H1 (cell line): ENCODE measurements around the gene TAF6. TPM values are rescaled to one million over a fixed set of nuclear protein-coding genes. Genes with fewer than 3 reads are reported as not detected.

ENCODE experiments used
- CTCF ChIA-PET: fragments of 300-600 bp; sonication (Branson Sonifier 250); formaldehyde crosslinking; loops from one replicate; lab custom pipeline; 2021; ENCODE audit not compliant: partially characterized antibody; lab: Charles Lee
- POLR2A ChIA-PET: fragments of 300-600 bp; sonication (Branson Sonifier 250); formaldehyde crosslinking; loops from one replicate; lab custom pipeline; 2021; ENCODE audit warnings: inconsistent platforms; ENCODE audit not compliant: partially characterized antibody; lab: Charles Lee
- DNase-seq, 2 experiments: peaks; one replicate each; pipeline versions ENCODE4 v3.0.0 to v3.0.0-alpha.2; 2010 to 2022; ENCODE audit warnings: low spot score in 2 of 2, low read depth in 1 of 2, mixed read lengths in 1 of 2
- FAIRE-seq: peaks from 2 replicates; lab custom pipeline; 2011; peaks lifted over from hg19 to GRCh38; lab: Jason Lieb, UNC
- H2AFZ ChIP-seq: 2 replicates; pipeline ENCODE4 v1.8.1; 2012; ENCODE audit warnings: low read length, inconsistent platforms
- H2AK5ac ChIP-seq: 2 replicates; pipeline ENCODE4 v1.6.1; 2013; ENCODE audit warnings: low read depth, low read length
- H2BK120ac ChIP-seq: replicated peaks from 2 replicates; pipeline ENCODE3; 2013; ENCODE audit warnings: low read depth, low read length, inconsistent platforms
- H2BK12ac ChIP-seq: 2 replicates; pipeline ENCODE4 v1.6.1; 2013; ENCODE audit warnings: low read depth, low read length
- H2BK15ac ChIP-seq: 2 replicates; pipeline ENCODE4 v1.6.1; 2013; ENCODE audit warnings: low read length
- H2BK20ac ChIP-seq: 2 replicates; pipeline ENCODE4 v1.6.1; 2013; ENCODE audit warnings: low read length
- H2BK5ac ChIP-seq: 2 replicates; pipeline ENCODE4 v1.6.1; 2013; ENCODE audit warnings: low read depth, low read length
- H3K14ac ChIP-seq: 2 replicates; pipeline ENCODE4 v1.6.1; 2013; ENCODE audit warnings: inconsistent platforms; ENCODE audit not compliant: insufficient read length
- H3K18ac ChIP-seq: 2 replicates; pipeline ENCODE4 v1.6.1; 2013; ENCODE audit warnings: low read length; ENCODE audit errors: extremely low read depth
- H3K23ac ChIP-seq: 2 replicates; pipeline ENCODE4 v1.6.1; 2013; ENCODE audit warnings: inconsistent platforms; ENCODE audit not compliant: insufficient read length
- H3K23me2 ChIP-seq: 2 replicates; pipeline ENCODE4 v1.6.1; 2013; ENCODE audit warnings: low read depth, low read length
- H3K27ac ChIP-seq: 2 replicates; pipeline ENCODE4 v1.6.1; 2011; ENCODE audit warnings: low read depth, low read length, inconsistent platforms
- H3K27me3 ChIP-seq, 4 experiments: replicated peaks in 1 of 4; 1 replicate in 1 of 4; 2 replicates in 3 of 4; pipeline versions ENCODE4 v1.6.1 to v1.8.1; 2011 to 2013; ENCODE audit warnings: low read length in 3 of 4, mild to moderate bottlenecking in 3 of 4, inconsistent platforms in 2 of 4, mixed read lengths in 2 of 4, moderate library complexity in 1 of 4; ENCODE audit not compliant: control insufficient read depth in 3 of 4, insufficient read depth in 3 of 4; ENCODE audit errors: extremely low read depth in 1 of 4
- H3K36me3 ChIP-seq, 4 experiments: 2 replicates each; pipeline versions ENCODE4 v1.6.1 to v1.8.1; 2011 to 2013; ENCODE audit warnings: mild to moderate bottlenecking in 4 of 4, low read length in 3 of 4, moderate library complexity in 2 of 4, control low read depth in 1 of 4, inconsistent platforms in 1 of 4; ENCODE audit not compliant: insufficient read depth in 4 of 4, control insufficient read depth in 2 of 4
- H3K4ac ChIP-seq: replicated peaks from 2 replicates; pipeline ENCODE3; 2013; ENCODE audit warnings: low read length, low read depth, mixed read lengths, inconsistent platforms; ENCODE audit not compliant: insufficient read length
- H3K4me1 ChIP-seq, 4 experiments: replicated peaks in 1 of 4; 1 replicate in 1 of 4; 2 replicates in 3 of 4; pipeline versions ENCODE4 v1.6.1 to v1.8.1; 2011 to 2013; ENCODE audit warnings: low read length in 3 of 4, inconsistent platforms in 2 of 4, mixed read lengths in 1 of 4; ENCODE audit not compliant: insufficient read depth in 4 of 4, control insufficient read depth in 3 of 4
- H3K4me2 ChIP-seq, 2 experiments: 2 replicates each; pipeline versions ENCODE4 v1.6.1 to v1.8.1; 2011 to 2013; ENCODE audit warnings: low read depth in 2 of 2, low read length in 2 of 2, control low read depth in 1 of 2, inconsistent platforms in 1 of 2, mild to moderate bottlenecking in 1 of 2; ENCODE audit not compliant: insufficient read depth in 1 of 2
- H3K4me3 ChIP-seq, 4 experiments: fragments of 200-600, 300-600 bp in 1 of 4; sonication (generic), shearing (Covaris generic), sonication (Bioruptor Twin) in 1 of 4; 2 replicates each; pipeline versions ENCODE4 v1.5.1 to v1.8.1; 2011 to 2016; ENCODE audit warnings: low read length in 4 of 4, low read depth in 3 of 4, control low read depth in 2 of 4, inconsistent platforms in 2 of 4, mild to moderate bottlenecking in 2 of 4, mixed read lengths in 1 of 4, moderate library complexity in 1 of 4; ENCODE audit not compliant: insufficient read depth in 2 of 4; ENCODE audit errors: extremely low read depth in 1 of 4
- H3K56ac ChIP-seq: replicated peaks from 2 replicates; pipeline ENCODE3; 2013; ENCODE audit warnings: low read depth, mild to moderate bottlenecking, mixed read lengths, low read length, inconsistent platforms; ENCODE audit not compliant: insufficient read length
- H3K79me1 ChIP-seq: 2 replicates; pipeline ENCODE4 v1.6.1; 2013; ENCODE audit warnings: low read depth, low read length, control low read depth
- H3K79me2 ChIP-seq, 2 experiments: 2 replicates each; pipeline versions ENCODE4 v1.6.1 to v1.8.1; 2012 to 2013; ENCODE audit warnings: low read length in 2 of 2, mild to moderate bottlenecking in 2 of 2, inconsistent platforms in 1 of 2; ENCODE audit not compliant: insufficient read depth in 2 of 2, control insufficient read depth in 1 of 2
- H3K9ac ChIP-seq, 4 experiments: replicated peaks in 1 of 4; 1 replicate in 1 of 4; 2 replicates in 3 of 4; pipeline versions ENCODE4 v1.6.1 to v1.8.1; 2011 to 2013; ENCODE audit warnings: low read depth in 3 of 4, low read length in 3 of 4, control low read depth in 2 of 4, mild to moderate bottlenecking in 2 of 4, moderate library complexity in 2 of 4, inconsistent platforms in 1 of 4; ENCODE audit errors: extremely low read depth in 1 of 4
- H3K9me3 ChIP-seq, 2 experiments: 2 replicates each; pipeline versions ENCODE4 v1.6.1 to v1.8.1; 2012 to 2013; ENCODE audit warnings: mild to moderate bottlenecking in 2 of 2, moderate library complexity in 2 of 2, control low read depth in 1 of 2, inconsistent platforms in 1 of 2, low read depth in 1 of 2, low read length in 1 of 2, mixed read lengths in 1 of 2; ENCODE audit not compliant: insufficient read depth in 2 of 2
- H4K20me1 ChIP-seq, 2 experiments: replicated peaks in 1 of 2; 2 replicates each; pipeline versions ENCODE3 to v1.8.1; 2011 to 2013; ENCODE audit warnings: inconsistent platforms in 2 of 2, low read length in 2 of 2, mild to moderate bottlenecking in 1 of 2; ENCODE audit not compliant: insufficient read depth in 2 of 2, control insufficient read depth in 1 of 2
- H4K5ac ChIP-seq: 2 replicates; pipeline ENCODE4 v1.6.1; 2013; ENCODE audit warnings: low read length, low read depth, mixed read lengths, inconsistent platforms; ENCODE audit not compliant: insufficient read length
- H4K8ac ChIP-seq: 2 replicates; pipeline ENCODE4 v1.8.0; 2013; ENCODE audit warnings: mild to moderate bottlenecking, moderate library complexity, low read length, inconsistent platforms; ENCODE audit not compliant: insufficient read depth; ENCODE audit errors: extremely low read depth
- H4K91ac ChIP-seq: replicated peaks from 2 replicates; pipeline ENCODE3; 2013; ENCODE audit warnings: low read length, mixed read lengths, inconsistent platforms; ENCODE audit not compliant: insufficient read length
- KDM4A ChIP-seq: IDR thresholded peaks from one replicate; pipeline ENCODE4 v1.7.1; 2012; ENCODE audit warnings: low read depth, mild to moderate bottlenecking, moderate library complexity, low read length, inconsistent platforms; ENCODE audit not compliant: severe bottlenecking
- RNF2 ChIP-seq: fragments of 200-900, 300-1000 bp; sonication (generic); IDR thresholded peaks from 2 replicates; pipeline ENCODE4 v1.7.1; 2016; ENCODE audit warnings: borderline replicate concordance, low read depth, mild to moderate bottlenecking, antibody characterized with exemption, low read length; ENCODE audit not compliant: poor library complexity, severe bottlenecking; ENCODE audit errors: missing control alignments
- RXRA ChIP-seq: IDR thresholded peaks from 2 replicates; pipeline ENCODE4 v1.6.1; 2011; ENCODE audit warnings: low read depth, mild to moderate bottlenecking, low read length, moderate library complexity; ENCODE audit not compliant: insufficient read depth
- SAP30 ChIP-seq: fragments of 300-600 bp; sonication (generic); IDR thresholded peaks from 2 replicates; pipeline ENCODE4 v1.7.1; 2012; ENCODE audit warnings: low read length, moderate library complexity, mild to moderate bottlenecking, inconsistent platforms; ENCODE audit not compliant: insufficient read depth, insufficient replicate concordance
- SP1 ChIP-seq: IDR thresholded peaks from 2 replicates; pipeline ENCODE4 v1.6.1; 2011; ENCODE audit warnings: low read depth, low read length
- SP2 ChIP-seq: IDR thresholded peaks from 2 replicates; pipeline ENCODE4 v1.6.1; 2012; ENCODE audit warnings: mild to moderate bottlenecking, low read length, inconsistent platforms
- SP4 ChIP-seq: IDR thresholded peaks from 2 replicates; pipeline ENCODE4 v1.6.1; 2012; ENCODE audit warnings: low read length, inconsistent platforms
- SRF ChIP-seq: IDR thresholded peaks from 2 replicates; pipeline ENCODE4 v1.6.1; 2011; ENCODE audit warnings: mild to moderate bottlenecking, low read depth, low read length, moderate library complexity
- TAF7 ChIP-seq: optimal IDR thresholded peaks from 2 replicates; pipeline ENCODE3; 2011; ENCODE audit warnings: low read depth, mild to moderate bottlenecking, inconsistent platforms, low read length, moderate library complexity, borderline replicate concordance
- TBP ChIP-seq: IDR thresholded peaks from 2 replicates; pipeline ENCODE4 v1.6.1; 2011; ENCODE audit warnings: low read depth, low read length, improper control_type of control experiment
- WGBS, 2 experiments: shearing (Covaris generic) in 1 of 2; methylation state at CpG; one replicate each; pipeline versions ENCODE4 v1.1.6 to v1.1.7; 2013 to 2015; ENCODE audit warnings: low lambda C conversion rate in 2 of 2, mixed read lengths in 2 of 2, inconsistent platforms in 1 of 2, low coverage in 1 of 2, missing lambda C conversion rate in 1 of 2; ENCODE audit not compliant: insufficient replicate concordance in 2 of 2, insufficient coverage in 1 of 2, insufficient read length in 1 of 2; ENCODE audit errors: extremely low coverage in 1 of 2, missing lambda C conversion rate in 1 of 2; 5-methylcytosine and 5-hydroxymethylcytosine counted together
- polyA plus RNA-seq, 7 experiments: library from polyadenylated mRNA; depleted of rRNA in 3 of 7; stranded (reverse) in 5 of 7; unstranded in 2 of 7; fragments of >200 nt in 5 of 7; fragments of 200-250 nt in 2 of 7; gene quantifications; 1 replicate in 5 of 7; 2 replicates in 1 of 7; 4 replicates in 1 of 7; pipeline versions ENCODE4 v1.2.1 to v1.2.3, GENCODE V29; 2011 to 2013; ENCODE audit warnings: missing spikeins in 2 of 7, mixed read lengths in 2 of 7
- total RNA-seq: library from RNA; stranded (reverse); fragmentation: NEBNext Ultra II Directional; extraction: Animal tissue kit (Norgen Biotek cat#: 25700); gene quantifications from 2 replicates; pipeline ENCODE4 v1.2.1, GENCODE V29; 2021
- TF ChIP-seq, protein P1 (sequence below), 3 experiments: IDR thresholded peaks; 1 replicate in 2 of 3; 2 replicates in 1 of 3; pipeline versions ENCODE4 v1.5.1 to v1.6.1; 2011; ENCODE audit warnings: low read length in 3 of 3, mild to moderate bottlenecking in 3 of 3, inconsistent platforms in 2 of 3, low read depth in 1 of 3, moderate library complexity in 1 of 3; ENCODE audit not compliant: insufficient read depth in 1 of 3; ENCODE audit errors: control extremely low read depth in 1 of 3

The TAF6 gene
- total and polyA plus RNA-seq, 2 of the 8 experiments (the other 6 are each of a cell fraction or from before 2014, with no cell fraction given), result 66.7 to 101 TPM

DNA sequence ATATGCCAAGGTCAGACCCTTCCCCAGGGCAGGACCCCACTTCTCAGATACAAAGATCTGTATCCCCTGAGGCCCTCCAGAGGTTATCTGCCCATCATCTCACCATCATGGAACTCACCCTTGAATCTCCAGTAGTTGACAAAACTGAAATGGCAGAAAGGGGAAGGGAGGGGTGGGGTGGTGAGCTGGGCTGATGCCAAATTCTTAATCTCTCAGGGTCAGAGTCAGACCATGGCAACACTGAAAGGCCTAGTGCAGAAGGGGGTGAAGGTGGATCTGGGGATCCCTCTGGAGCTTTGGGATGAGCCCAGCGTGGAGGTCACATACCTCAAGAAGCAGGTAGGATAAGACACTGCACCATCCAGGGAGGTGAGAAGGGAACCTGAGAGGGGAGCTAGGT lies 3.4 kb upstream of the TAF6 start:
- ChIA-PET POLR2A (interaction anchor here (0.8 to 19.1 kb wide), 6 partner anchors 9 to 30 kb away, joined by 3 to 414 read pairs (median 6); partner anchors contain the start of genes AP4M1 and MCM7), CTCF (interaction anchor here (0.8 to 5.3 kb wide), 5 partner anchors 10 to 80 kb away, joined by 3 to 24 read pairs (median 4); no protein-coding TSS in a partner anchor)
- no peak overlapping the region for H3K18ac ChIP-seq
- no peak overlapping the region for H2BK5ac ChIP-seq
- 67% methylated on average over 1 of the region's 1 CpG; no CpG with 5 or more reads in 1 of the 2 experiments for WGBS, 2 experiments
- no peak overlapping the region for H3K56ac ChIP-seq
- DNase-seq (no peak), FAIRE-seq (no peak)
- no peak overlapping the region for H3K9ac ChIP-seq
- no peak overlapping the region for H3K14ac ChIP-seq
- no peak overlapping the region for H4K5ac ChIP-seq
- H2BK15ac ChIP-seq, result no peak overlapping the region
- H3K27me3 ChIP-seq, result no peaks in the 10 kb centered on the region
- peaks cover 0 to 6% of the 10 kb centered on the region in 2 experiments; a peak in 1 of 4 replicates for H3K79me2 ChIP-seq
- H2BK20ac ChIP-seq, result no peak overlapping the region
- H3K27ac ChIP-seq, result no peak overlapping the region
- no peak overlapping the region for H3K4me2 ChIP-seq
- no peak overlapping the region for H2BK12ac ChIP-seq
- no peaks in the 10 kb centered on the region for H4K20me1 ChIP-seq
- H2AFZ ChIP-seq, result no peak overlapping the region
- H3K4me3 ChIP-seq, result no peak overlapping the region
- no peak overlapping the region for H3K4ac ChIP-seq
- H3K79me1 ChIP-seq, result 0 out of 2 replicates have a peak, but pooled peaks cover 2% of the 10 kb centered on the region
- peaks cover 12% of the 10 kb centered on the region for H3K23me2 ChIP-seq
- H3K9me3 ChIP-seq, result no peaks in the 10 kb centered on the region
- H4K8ac ChIP-seq, result no peak overlapping the region
- H3K36me3 ChIP-seq, result no peaks in the 10 kb centered on the region
- H3K23ac ChIP-seq, result no peak overlapping the region
- H2AK5ac ChIP-seq, result no peak overlapping the region
- H4K91ac ChIP-seq, result no peak overlapping the region
- H3K4me1 ChIP-seq, result peaks cover 0 to 5% (median 1%) of the 10 kb centered on the region in 4 experiments; a peak in 4 of 7 replicates
- H2BK120ac ChIP-seq, result no peak overlapping the region
- TF ChIP-seq TAF7 (no peak), SAP30 (no peak), SP1 (no peak), SP2 (no peak), TBP (no peak), RNF2 (no peak), SRF (no peak), RXRA (no peak), SP4 (no peak), KDM4A (no peak)
- TF ChIP-seq, protein P1, sequence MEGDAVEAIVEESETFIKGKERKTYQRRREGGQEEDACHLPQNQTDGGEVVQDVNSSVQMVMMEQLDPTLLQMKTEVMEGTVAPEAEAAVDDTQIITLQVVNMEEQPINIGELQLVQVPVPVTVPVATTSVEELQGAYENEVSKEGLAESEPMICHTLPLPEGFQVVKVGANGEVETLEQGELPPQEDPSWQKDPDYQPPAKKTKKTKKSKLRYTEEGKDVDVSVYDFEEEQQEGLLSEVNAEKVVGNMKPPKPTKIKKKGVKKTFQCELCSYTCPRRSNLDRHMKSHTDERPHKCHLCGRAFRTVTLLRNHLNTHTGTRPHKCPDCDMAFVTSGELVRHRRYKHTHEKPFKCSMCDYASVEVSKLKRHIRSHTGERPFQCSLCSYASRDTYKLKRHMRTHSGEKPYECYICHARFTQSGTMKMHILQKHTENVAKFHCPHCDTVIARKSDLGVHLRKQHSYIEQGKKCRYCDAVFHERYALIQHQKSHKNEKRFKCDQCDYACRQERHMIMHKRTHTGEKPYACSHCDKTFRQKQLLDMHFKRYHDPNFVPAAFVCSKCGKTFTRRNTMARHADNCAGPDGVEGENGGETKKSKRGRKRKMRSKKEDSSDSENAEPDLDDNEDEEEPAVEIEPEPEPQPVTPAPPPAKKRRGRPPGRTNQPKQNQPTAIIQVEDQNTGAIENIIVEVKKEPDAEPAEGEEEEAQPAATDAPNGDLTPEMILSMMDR (IDR thresholded peaks at IDR 0.05; ENCODE audit: control extremely low read depth in 1 of 3, insufficient read depth in 1 of 3, low read depth in 1 of 3, low read length in 3 of 3), result no peak
